ENCODE results near the gene GFER.
"Not testable (repeated sequence)": the region's sequence is repeated elsewhere in the genome, so short reads cannot be mapped to it uniquely, and the experiment has no call there.

The GFER gene

DNA sequence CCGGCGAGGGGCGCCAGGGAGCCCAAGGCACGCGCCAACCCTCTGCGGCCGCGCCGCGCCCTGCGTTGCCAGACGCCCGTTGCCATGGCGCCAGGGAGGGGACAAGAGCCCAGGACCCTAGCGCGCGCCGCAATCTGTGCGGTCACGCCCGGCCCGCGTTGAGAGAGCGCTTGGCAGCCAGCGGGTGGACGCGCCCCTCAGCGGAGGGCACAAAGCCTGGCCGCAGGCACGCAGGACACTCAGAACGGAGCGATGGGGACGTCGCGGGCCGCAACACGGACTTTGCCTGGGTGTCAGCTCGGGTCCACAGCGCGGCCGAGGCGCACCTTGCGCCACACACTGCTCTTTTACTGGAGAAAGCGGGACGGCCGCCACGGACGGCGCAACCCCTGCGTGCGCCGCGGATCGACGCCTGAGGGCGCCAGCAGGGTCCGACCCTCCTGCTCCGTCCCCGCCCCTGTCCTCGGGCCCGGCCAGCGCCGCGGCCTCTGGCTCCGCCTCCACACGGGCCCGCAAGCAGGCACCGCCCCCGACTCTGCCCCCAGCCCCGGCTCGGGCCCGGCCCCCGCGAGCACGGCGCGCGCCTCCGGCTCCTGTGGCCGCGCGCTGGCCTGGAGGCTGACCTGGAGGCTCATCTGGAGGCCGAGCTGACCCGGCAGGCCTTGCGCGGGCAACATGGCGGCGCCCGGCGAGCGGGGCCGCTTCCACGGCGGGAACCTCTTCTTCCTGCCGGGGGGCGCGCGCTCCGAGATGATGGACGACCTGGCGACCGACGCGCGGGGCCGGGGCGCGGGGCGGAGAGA, at the start of gene GFER:
Gene GFER (plus strand): TSS at position 650 of the 803 bp plus-strand sequence. CDS start 26 bp downstream, at position 676.
- peaks cover 22% of the 10 kb centered on the region for H3K36me3 Mint-ChIP-seq (ENCODE audit: insufficient read depth)
- peak within 1 kb of the TSS; percentile 72 for H3K4me3 Mint-ChIP-seq
- H3K4me1 Mint-ChIP-seq = peaks cover 12% of the 10 kb centered on the region
- DNase-seq (ENCODE audit: low spot score in 2 of 2) = no peak
- H3K27me3 Mint-ChIP-seq = peaks cover 20% of the 10 kb centered on the region
- no peaks in the 10 kb centered on the region for H3K9me3 Mint-ChIP-seq
- peak; percentile 60 for ATAC-seq (replicated peaks; ENCODE audit: extremely low read depth, poor library complexity, severe bottlenecking)
- H3K27ac Mint-ChIP-seq (ENCODE audit: low read depth) = no peak within 1 kb of the TSS

DNA sequence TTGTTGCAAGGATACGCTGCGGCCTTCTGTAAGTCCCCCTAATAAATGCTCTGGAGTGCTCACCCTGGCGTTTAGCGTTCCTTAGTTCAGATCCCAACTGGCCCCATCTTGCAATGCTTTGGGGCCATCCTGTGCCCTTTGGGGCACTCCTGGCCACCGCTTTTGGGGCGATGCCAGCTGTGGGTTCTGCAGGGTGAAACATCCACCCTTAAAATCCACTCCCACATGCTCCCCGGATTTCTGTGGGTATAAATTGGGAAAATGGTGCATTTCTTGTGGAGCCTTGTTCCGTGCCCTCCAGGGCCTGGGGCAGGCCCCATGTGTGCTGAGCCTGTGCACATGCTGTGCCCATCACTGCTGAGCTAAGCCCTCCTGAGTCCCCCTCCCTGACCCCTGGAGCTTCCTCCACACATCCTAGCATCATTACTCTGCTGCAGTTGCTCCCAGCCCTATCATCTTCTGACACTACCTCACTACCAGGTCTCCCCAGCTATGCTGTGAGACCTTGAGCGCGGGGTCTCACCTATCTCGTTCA, 47.0 kb upstream of the GFER start:
- no peaks in the 10 kb centered on the region for H3K27me3 Mint-ChIP-seq
- DNase-seq (ENCODE audit: low spot score in 2 of 2) (no peak), ATAC-seq (replicated peaks; ENCODE audit: extremely low read depth, poor library complexity, severe bottlenecking) (no peak)
- H3K27ac Mint-ChIP-seq (ENCODE audit: low read depth) = no peak overlapping the region
- no peak overlapping the region for H3K4me3 Mint-ChIP-seq
- H3K4me1 Mint-ChIP-seq = peaks cover 7% of the 10 kb centered on the region
- H3K9me3 Mint-ChIP-seq = no peaks in the 10 kb centered on the region
- peaks cover 8% of the 10 kb centered on the region for H3K36me3 Mint-ChIP-seq (ENCODE audit: insufficient read depth)

DNA sequence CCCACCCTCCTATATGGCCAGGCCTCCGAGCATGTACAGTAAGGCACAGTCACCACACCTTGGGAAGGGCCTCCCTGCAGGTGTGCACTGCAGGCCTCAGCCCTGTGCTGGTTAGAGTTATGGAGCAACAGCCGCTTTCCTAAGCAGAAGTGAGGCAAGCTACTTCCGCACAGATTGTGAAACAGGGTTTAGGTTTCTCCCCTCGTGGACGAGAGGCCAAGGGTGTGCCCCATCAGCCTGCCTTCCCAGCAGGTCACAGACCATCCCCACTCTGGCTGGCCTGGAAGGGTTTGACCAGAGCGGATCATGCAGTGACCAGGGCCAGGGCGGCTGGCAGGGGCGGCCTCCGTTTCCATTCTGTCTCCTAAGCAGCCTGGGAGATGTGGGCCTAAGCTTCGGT, 45.7 kb upstream of the GFER start:
- peaks cover 8% of the 10 kb centered on the region for H3K36me3 Mint-ChIP-seq (ENCODE audit: insufficient read depth)
- H3K9me3 Mint-ChIP-seq = no peaks in the 10 kb centered on the region
- H3K4me1 Mint-ChIP-seq = peaks cover 11% of the 10 kb centered on the region
- ATAC-seq (replicated peaks; ENCODE audit: extremely low read depth, poor library complexity, severe bottlenecking) (no peak), DNase-seq (ENCODE audit: low spot score in 2 of 2) (no peak)
- no peak overlapping the region for H3K4me3 Mint-ChIP-seq
- H3K27me3 Mint-ChIP-seq = no peaks in the 10 kb centered on the region
- H3K27ac Mint-ChIP-seq (ENCODE audit: low read depth) = no peak overlapping the region

DNA sequence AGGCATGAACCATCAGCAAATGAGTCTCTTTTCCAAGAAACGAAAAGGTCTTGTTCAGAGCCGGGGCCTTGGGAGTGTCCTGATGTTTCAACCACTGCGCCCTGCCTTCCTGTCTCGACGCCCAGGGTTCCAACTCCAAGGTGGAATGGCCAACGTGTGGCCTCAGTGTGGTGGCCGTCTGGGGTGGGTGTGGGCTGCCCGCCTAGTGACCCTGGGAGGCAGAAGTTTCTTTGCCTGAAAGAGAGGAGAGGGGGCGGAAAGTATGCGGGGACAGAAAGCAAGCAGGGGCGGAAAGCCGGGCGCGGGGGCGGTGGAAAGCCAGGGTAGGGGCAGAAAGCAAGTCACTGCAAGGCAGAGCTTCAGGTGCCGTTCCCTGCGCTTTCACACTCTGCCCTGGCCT, 45.1 kb upstream of the GFER start:
- no peak overlapping the region for H3K4me3 Mint-ChIP-seq
- H3K9me3 Mint-ChIP-seq = no peaks in the 10 kb centered on the region
- peaks cover 11% of the 10 kb centered on the region for H3K4me1 Mint-ChIP-seq
- peaks cover 8% of the 10 kb centered on the region for H3K36me3 Mint-ChIP-seq (ENCODE audit: insufficient read depth)
- H3K27ac Mint-ChIP-seq (ENCODE audit: low read depth) = no peak overlapping the region
- no peaks in the 10 kb centered on the region for H3K27me3 Mint-ChIP-seq
- no peak for DNase-seq (ENCODE audit: low spot score in 2 of 2)
- ATAC-seq (replicated peaks; ENCODE audit: extremely low read depth, poor library complexity, severe bottlenecking) = no peak

DNA sequence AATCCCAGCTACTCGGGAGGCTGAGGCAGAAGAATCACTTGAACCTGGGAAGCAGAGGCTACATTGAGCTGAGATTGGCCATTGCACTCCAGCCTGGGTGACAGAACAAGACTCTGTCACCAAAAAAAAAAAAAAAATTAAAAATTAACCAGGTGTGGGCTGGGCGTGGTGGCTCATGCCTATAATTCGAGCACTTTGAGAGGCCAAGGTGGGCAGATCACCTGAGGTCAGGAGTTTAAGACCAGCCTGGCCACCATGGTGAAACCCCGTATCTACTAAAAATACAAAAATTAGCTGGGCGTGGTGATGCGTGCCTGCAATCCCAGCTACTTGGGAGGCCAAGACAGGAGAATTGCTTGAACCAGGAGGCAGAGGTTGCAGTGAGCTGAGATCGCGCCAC, 44.2 kb upstream of the GFER start:
- ATAC-seq (replicated peaks; ENCODE audit: extremely low read depth, poor library complexity, severe bottlenecking); H3K27me3 Mint-ChIP-seq; H3K27ac Mint-ChIP-seq (ENCODE audit: low read depth); H3K9me3 Mint-ChIP-seq; H3K4me3 Mint-ChIP-seq; DNase-seq (ENCODE audit: low spot score in 2 of 2); H3K36me3 Mint-ChIP-seq (ENCODE audit: insufficient read depth): not testable (repeated sequence)
- H3K4me1 Mint-ChIP-seq = peaks cover 11% of the 10 kb centered on the region

DNA sequence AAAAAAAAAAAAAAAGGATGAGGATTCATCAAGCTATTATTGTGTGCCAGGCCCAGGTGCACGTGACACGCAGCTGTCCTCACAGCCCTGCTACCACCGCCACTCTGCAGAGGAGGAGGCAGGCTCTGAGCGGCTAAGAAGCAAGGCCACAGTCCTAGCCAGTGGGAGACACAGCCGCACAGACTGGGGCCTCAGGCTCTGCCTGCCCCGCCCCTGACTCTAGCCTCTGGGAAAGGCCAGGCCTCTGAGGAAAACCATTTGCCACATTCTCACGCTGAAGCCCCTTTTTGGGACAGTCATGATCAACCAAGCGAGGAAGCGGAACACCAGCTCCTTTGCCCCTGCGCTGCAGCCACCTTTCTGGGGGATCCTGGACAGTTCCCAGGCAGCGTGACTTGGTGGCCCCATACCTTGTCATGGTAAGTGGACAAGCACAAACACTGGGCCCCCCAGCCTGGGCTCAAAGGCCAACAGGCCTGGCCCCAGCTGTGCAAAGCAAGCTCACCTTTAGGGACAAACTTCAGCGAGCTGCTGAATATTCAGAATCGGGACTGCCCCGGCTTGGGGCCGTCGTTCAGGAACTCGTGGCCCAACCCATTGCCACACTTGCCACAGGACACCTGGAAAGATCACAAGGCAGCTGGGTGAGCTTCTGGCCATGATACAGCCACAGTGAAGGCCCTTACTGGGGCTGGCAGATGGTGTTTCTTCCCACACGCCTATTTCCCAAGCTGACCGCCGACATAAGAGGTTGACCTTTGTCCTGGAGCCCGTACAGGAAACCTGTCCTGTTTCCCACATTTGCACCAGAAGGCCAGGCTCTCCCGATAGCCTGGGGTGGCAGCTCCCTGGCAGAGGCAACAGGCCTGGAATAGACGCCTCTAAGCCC, 43.5 kb upstream of the GFER start:
- Mint-ChIP-seq H3K36me3 (ENCODE audit: insufficient read depth) (peaks cover 8% of the 10 kb centered on the region), H3K4me1 (peaks cover 11% of the 10 kb centered on the region), H3K9me3 (no peaks in the 10 kb centered on the region), H3K27ac (ENCODE audit: low read depth) (no peak overlapping the region), H3K27me3 (no peaks in the 10 kb centered on the region), H3K4me3 (no peak overlapping the region)
- DNase-seq (ENCODE audit: low spot score in 2 of 2) = no peak
- no peak for ATAC-seq (replicated peaks; ENCODE audit: extremely low read depth, poor library complexity, severe bottlenecking)

DNA sequence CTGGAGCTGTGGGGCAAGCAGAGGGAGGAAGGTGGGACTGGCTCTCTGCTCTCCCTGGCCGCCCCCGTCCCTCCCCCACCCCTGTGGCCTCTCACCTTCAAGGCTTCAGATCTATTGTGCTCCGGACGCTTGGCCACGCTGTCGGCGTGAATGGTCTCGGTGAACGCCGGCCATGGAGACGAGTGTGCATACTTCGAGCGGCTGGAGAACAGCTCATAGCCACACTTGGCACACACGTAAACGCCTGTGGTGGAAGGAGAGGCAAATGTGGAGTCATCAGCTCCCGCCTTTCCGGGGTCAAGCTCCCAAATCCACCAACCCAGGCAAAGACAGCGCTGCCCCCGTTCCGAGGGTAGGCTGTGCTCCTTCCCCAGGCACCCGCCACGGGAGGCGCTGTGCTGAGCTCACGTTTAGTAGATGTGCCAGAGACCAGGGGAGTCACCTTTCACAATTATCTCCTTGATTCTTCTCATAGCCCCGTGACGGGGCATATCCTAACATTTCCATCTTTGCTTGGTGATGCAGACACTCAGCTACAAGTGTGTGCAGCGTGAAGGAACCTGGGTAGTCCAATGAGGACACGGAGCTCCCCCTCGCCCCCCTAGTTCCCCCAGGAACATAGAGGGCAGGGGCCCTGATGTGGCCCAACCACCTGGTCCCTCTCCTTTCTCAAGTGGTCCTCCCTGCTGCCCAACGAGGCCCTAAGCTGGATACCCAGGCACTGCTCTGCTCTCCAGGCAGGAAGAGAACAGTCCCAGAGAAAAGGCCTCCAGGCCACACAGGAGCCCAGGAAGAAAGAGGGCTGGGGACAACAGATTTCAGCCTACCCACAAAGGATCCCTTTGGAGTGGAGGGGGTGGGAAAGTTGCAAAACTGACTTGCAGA, 42.6 kb upstream of the GFER start:
- H3K27ac Mint-ChIP-seq (ENCODE audit: low read depth) = no peak overlapping the region
- no peaks in the 10 kb centered on the region for H3K27me3 Mint-ChIP-seq
- peak overlapping the region; percentile 91 for H3K4me3 Mint-ChIP-seq
- H3K9me3 Mint-ChIP-seq = no peaks in the 10 kb centered on the region
- DNase-seq (ENCODE audit: low spot score in 2 of 2) (no peak), ATAC-seq (replicated peaks; ENCODE audit: extremely low read depth, poor library complexity, severe bottlenecking) (no peak)
- H3K4me1 Mint-ChIP-seq = peaks cover 11% of the 10 kb centered on the region
- peaks cover 8% of the 10 kb centered on the region for H3K36me3 Mint-ChIP-seq (ENCODE audit: insufficient read depth)

DNA sequence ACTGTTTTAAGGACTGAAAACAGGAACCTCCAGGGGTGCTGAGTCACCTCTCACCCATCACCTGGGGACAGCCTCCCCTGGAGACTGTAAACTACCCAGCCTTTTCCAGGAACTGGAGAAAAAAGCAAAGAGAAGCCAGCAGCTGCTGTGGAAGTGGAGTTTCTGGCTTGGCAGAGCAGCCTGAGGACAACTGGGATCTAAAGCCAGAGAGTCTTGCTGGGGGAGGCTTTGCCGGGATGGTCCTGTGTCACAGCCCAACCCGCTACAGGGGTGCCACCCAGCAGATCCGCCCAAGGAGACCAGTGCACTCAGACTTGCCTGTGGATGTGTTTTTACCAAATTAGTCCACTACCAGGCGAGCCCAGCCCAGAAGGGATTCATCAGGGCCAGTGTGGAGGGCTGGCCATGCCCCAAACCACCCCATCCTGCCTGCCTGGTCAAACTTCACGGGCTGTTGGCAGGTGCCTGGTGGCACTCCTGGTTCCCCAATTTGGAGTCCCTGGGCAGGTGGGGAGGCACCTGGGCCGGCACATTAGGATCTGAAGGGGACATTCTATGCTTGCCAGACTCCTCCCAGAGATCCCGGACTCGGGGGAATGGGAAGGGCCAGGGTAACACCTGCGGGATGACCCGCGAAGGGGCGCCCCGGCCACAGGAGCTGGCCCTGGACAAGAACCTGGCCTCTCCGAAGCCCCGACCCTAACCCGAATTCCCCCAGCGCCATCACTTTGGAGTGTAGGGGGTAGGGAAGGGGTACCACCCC, 41.8 kb upstream of the GFER start:
- Mint-ChIP-seq H3K36me3 (ENCODE audit: insufficient read depth) (peaks cover 8% of the 10 kb centered on the region), H3K4me3 (peak overlapping the region; percentile 91), H3K27me3 (no peaks in the 10 kb centered on the region), H3K27ac (ENCODE audit: low read depth) (no peak overlapping the region), H3K9me3 (no peaks in the 10 kb centered on the region), H3K4me1 (peaks cover 11% of the 10 kb centered on the region)
- DNase-seq (ENCODE audit: low spot score in 2 of 2) (no peak), ATAC-seq (replicated peaks; ENCODE audit: extremely low read depth, poor library complexity, severe bottlenecking) (no peak)

DNA sequence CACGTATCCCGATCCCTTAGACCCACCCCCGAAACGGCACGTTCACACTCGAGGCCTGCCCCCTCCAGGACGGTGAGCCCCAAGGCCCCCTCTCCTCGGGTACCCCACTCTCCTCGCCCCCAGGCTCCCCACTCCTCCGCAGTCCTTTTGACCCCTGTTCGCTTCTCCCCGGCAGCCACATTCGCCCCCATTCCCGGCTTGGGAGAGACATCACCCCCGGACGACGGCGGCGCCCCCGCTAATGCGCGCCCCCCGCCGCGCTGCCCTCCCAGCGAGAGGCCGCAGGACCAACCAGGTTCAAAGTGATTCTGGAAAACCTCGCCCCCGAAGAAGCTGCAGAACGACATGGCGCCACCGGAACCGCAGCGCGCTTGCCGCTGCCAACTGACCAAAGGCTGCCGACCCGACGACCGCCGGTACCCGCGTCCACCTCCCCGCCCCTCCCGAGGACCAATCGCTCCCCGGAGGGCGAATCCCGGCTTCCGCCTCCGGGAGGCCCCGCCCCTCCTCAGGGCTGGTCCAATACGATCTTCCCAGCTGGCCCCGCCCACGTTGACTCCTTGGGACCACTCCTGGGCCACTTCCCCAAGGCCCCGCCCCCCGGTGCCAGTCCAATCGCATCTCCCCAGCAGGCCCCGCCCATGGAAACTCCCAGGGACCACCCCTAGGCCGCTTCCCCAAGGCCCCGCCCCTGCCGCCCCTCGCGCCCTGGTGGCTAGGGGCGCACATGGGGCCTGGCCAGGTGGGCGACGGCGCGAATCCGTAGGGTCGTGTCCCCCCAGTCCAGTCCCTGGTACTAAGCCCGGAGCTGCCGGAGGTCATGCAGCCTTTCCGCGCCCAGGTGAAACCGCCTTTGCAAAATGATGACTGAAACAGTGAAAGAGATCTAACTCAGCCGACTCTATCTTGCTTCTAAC, 40.9 kb upstream of the GFER start, which contains the start of gene MSRB1:
Gene MSRB1 (minus strand): TSS at position 390 of the 917 bp plus-strand sequence. CDS start 43 bp downstream, at position 347.
- H3K9me3 Mint-ChIP-seq = no peaks in the 10 kb centered on the region
- ATAC-seq (replicated peaks; ENCODE audit: extremely low read depth, poor library complexity, severe bottlenecking) (peak; percentile 99), DNase-seq (ENCODE audit: low spot score in 2 of 2) (peak; percentile 96 to 97)
- peak within 1 kb of the TSS; percentile 91 for H3K4me3 Mint-ChIP-seq
- H3K27me3 Mint-ChIP-seq = no peaks in the 10 kb centered on the region
- peak within 1 kb of the TSS; percentile 59 for H3K27ac Mint-ChIP-seq (ENCODE audit: low read depth)
- H3K36me3 Mint-ChIP-seq (ENCODE audit: insufficient read depth) = peaks cover 6% of the 10 kb centered on the region
- peaks cover 11% of the 10 kb centered on the region for H3K4me1 Mint-ChIP-seq

DNA sequence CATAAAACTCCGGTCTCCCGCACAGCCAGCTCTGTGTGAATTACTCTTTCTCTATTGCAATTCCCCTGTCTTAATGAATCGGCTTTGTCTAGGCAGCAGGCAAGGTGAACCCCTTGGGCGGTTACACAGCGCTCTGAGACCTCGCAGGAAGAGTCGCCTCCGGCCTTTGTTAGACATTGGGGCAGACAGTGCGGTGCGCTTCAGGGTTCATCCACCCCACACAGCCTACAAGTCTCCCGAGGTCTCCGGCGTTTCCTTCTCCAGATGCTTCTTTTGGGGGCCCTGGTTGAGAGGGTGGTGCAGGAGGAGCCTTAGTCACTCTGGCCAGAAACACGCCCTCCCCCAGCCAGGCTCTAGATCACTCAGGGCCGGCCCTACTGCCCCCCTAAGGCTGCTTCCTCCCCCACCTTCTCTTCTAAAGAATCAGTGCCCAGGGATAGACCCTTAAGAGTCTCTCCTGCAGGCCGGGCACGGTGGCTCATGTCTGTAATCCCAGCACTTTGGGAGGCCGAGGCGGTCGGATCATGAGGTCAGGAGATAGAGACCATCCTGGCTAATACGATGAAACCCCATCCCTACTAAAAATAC, 39.3 kb upstream of the GFER start:
- Mint-ChIP-seq H3K9me3 (no peaks in the 10 kb centered on the region), H3K36me3 (ENCODE audit: insufficient read depth) (peaks cover 4% of the 10 kb centered on the region), H3K4me1 (peaks cover 11% of the 10 kb centered on the region), H3K27ac (ENCODE audit: low read depth) (peak overlapping the region; percentile 57), H3K4me3 (peak overlapping the region; percentile 46), H3K27me3 (no peaks in the 10 kb centered on the region)
- ATAC-seq (replicated peaks; ENCODE audit: extremely low read depth, poor library complexity, severe bottlenecking) (no peak), DNase-seq (ENCODE audit: low spot score in 2 of 2) (no peak)

Measured in central memory CD8-positive, alpha-beta T cell (primary cell).